Activated B cell treated with CpG ODN at 0.5 μM for 24 hours (primary cell): ENCODE results near the gene ATP5ME. TPM values are rescaled to one million over a fixed set of nuclear protein-coding genes. Genes with fewer than 3 reads are reported as not detected.

Experiments
- ATAC-seq: fragments of 200-7000 bp; cut with Tn5 transposase; one replicate; pipeline ENCODE4 v1.10.0; 2021; ENCODE audit warnings: low read depth, mild to moderate bottlenecking, moderate library complexity
- CTCF ChIA-PET: fragments of 350-600 bp; sonication (Branson Sonifier 250); formaldehyde crosslinking; loops from one replicate; lab custom pipeline; 2021; ENCODE audit warnings: antibody characterized with exemption; lab: Charles Lee
- POLR2A ChIA-PET: fragments of 350-600 bp; sonication (Branson Sonifier 250); formaldehyde crosslinking; loops from one replicate; lab custom pipeline; 2021; ENCODE audit warnings: antibody characterized with exemption; lab: Charles Lee
- DNase-seq: peaks from one replicate; pipeline ENCODE4 v3.0.0; 2022
- H3K27ac Mint-ChIP-seq: one replicate; pipeline ENCODE4 v1.8.0; 2020; ENCODE audit warnings: mixed read lengths
- H3K27me3 Mint-ChIP-seq: one replicate; pipeline ENCODE4 v1.8.0; 2021; ENCODE audit warnings: mixed read lengths
- H3K36me3 Mint-ChIP-seq: one replicate; pipeline ENCODE4 v1.8.0; 2021; ENCODE audit warnings: low read depth, mixed read lengths
- H3K4me1 Mint-ChIP-seq: one replicate; pipeline ENCODE4 v1.8.0; 2021; ENCODE audit warnings: mixed read lengths
- H3K4me3 Mint-ChIP-seq: one replicate; pipeline ENCODE4 v1.8.0; 2020; ENCODE audit warnings: mild to moderate bottlenecking, mixed read lengths
- H3K9me3 Mint-ChIP-seq: one replicate; pipeline ENCODE4 v1.8.0; 2020; ENCODE audit warnings: mixed read lengths
- intact Hi-C: fragments of 100-400 bp; cut with micrococcal nuclease; formaldehyde crosslinking; loops from one replicate; pipeline ENCODE4 v1.15.1; 2024
- total RNA-seq: library from RNA; stranded (reverse); gene quantifications from 2 replicates; pipeline ENCODE4 v1.2.3, GENCODE V29; 2022
- TF ChIP-seq, protein P1 (sequence below): fragments of 200-600 bp; IDR thresholded peaks from one replicate; pipeline ENCODE4 v1.8.0; 2022; ENCODE audit warnings: antibody characterized with exemption, mild to moderate bottlenecking

ATP5ME gene
- total RNA-seq, 1 donor from 2014 or later = 152 TPM

- intact Hi-C loops = no loop called here
- no peak overlapping the region for H3K27ac Mint-ChIP-seq
- ChIA-PET CTCF (no interaction called here), POLR2A (no interaction called here)
- peaks cover 4% of the 10 kb centered on the region for H3K27me3 Mint-ChIP-seq
- no peaks in the 10 kb centered on the region for H3K9me3 Mint-ChIP-seq
- ATAC-seq (no peak), DNase-seq (no peak)
- no peaks in the 10 kb centered on the region for H3K4me1 Mint-ChIP-seq
- no peaks in the 10 kb centered on the region for H3K36me3 Mint-ChIP-seq
- no peak overlapping the region for H3K4me3 Mint-ChIP-seq
- TF ChIP-seq, protein P1, sequence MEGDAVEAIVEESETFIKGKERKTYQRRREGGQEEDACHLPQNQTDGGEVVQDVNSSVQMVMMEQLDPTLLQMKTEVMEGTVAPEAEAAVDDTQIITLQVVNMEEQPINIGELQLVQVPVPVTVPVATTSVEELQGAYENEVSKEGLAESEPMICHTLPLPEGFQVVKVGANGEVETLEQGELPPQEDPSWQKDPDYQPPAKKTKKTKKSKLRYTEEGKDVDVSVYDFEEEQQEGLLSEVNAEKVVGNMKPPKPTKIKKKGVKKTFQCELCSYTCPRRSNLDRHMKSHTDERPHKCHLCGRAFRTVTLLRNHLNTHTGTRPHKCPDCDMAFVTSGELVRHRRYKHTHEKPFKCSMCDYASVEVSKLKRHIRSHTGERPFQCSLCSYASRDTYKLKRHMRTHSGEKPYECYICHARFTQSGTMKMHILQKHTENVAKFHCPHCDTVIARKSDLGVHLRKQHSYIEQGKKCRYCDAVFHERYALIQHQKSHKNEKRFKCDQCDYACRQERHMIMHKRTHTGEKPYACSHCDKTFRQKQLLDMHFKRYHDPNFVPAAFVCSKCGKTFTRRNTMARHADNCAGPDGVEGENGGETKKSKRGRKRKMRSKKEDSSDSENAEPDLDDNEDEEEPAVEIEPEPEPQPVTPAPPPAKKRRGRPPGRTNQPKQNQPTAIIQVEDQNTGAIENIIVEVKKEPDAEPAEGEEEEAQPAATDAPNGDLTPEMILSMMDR = no peak
These were observed 48.4 kb downstream of the ATP5ME start for GRCh38 chr4:625631-626161.

GRCh38 chr4:624705-625590, 49.1 kb downstream of the ATP5ME start, which contains the start of gene PDE6B:
PDE6B (plus strand) TSS chr4:625573; CDS start chr4:625627, 54 bp downstream.
- ChIA-PET POLR2A (no interaction called here), CTCF (no interaction called here)
- Mint-ChIP-seq H3K27me3 (peaks cover 7% of the 10 kb centered on the region), H3K4me1 (no peaks in the 10 kb centered on the region), H3K9me3 (no peaks in the 10 kb centered on the region), H3K4me3 (no peak within 1 kb of the TSS), H3K27ac (no peak within 1 kb of the TSS), H3K36me3 (no peaks in the 10 kb centered on the region)
- DNase-seq = no peak
- TF ChIP-seq, protein P1 = no peak
- intact Hi-C loops = no loop called here
- no peak for ATAC-seq

DNA sequence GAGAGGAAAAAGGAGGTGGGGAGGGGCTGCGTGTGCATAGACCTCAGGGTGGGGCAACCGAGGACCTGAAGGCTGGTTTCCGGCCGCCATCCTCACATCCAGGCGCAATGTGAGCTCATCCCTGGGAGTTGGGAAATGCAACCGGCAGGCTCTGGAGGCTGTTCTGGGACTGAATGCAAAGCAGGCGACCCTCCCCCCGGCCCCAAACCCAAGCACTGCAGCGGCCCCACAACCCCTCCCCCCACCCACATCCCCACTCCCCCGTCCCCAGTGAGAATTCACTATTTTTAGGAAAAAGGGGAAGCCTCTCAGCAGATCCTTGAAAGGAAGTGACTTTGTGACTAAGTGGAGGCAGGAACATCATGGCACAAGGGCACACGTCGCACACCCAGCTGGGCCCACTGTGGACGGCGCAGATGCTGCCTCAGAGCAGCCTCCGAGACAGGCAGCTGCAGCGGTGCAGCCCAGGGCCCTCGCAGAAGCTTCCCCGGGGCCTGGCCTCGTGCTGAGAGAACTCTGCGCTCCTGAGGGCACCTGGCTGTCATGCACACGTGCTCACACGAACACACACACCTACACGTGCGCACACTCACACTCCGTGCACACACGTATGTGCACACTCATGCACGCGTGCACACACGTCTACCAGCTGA, 50.0 kb downstream of the ATP5ME start:
- DNase-seq (no peak), ATAC-seq (no peak)
- H3K27me3 Mint-ChIP-seq = peaks cover 7% of the 10 kb centered on the region
- no peaks in the 10 kb centered on the region for H3K9me3 Mint-ChIP-seq
- no peaks in the 10 kb centered on the region for H3K4me1 Mint-ChIP-seq
- intact Hi-C loops = no loop called here
- H3K27ac Mint-ChIP-seq = no peak overlapping the region
- no peaks in the 10 kb centered on the region for H3K36me3 Mint-ChIP-seq
- TF ChIP-seq, protein P1 = no peak
- no peak overlapping the region for H3K4me3 Mint-ChIP-seq
- POLR2A ChIA-PET = no interaction called here
- CTCF ChIA-PET = no interaction called here

GRCh38 chr4:622996-623913, 50.8 kb downstream of the ATP5ME start:
- no peak for DNase-seq
- Mint-ChIP-seq H3K4me3 (no peak overlapping the region), H3K36me3 (no peaks in the 10 kb centered on the region), H3K9me3 (no peaks in the 10 kb centered on the region), H3K4me1 (no peaks in the 10 kb centered on the region), H3K27me3 (peaks cover 7% of the 10 kb centered on the region), H3K27ac (no peak overlapping the region)
- TF ChIP-seq, protein P1 = no peak
- CTCF ChIA-PET = no interaction called here
- POLR2A ChIA-PET = no interaction called here
- intact Hi-C loops = no loop called here
- ATAC-seq = no peak

Other genes starting within 250 kb of the ATP5ME start
- gene ZNF721, start 175.1 kb downstream of the ATP5ME start, total RNA-seq = 51.6 and 57.9 TPM in 2 replicates
- gene PIGG, start 175.1 kb downstream of the ATP5ME start, total RNA-seq = 73.3 and 82.4 TPM in 2 replicates
- not detected in 2 replicates for gene TMEM271, start 98.0 kb downstream of the ATP5ME start, total RNA-seq
- 13.8 and 15.0 TPM in 2 replicates for gene PDE6B, start 48.7 kb downstream of the ATP5ME start, total RNA-seq
- gene MYL5, start 266 bp upstream of the ATP5ME start, total RNA-seq = 21.9 and 24.6 TPM in 2 replicates
- 2.3 TPM in 2 replicates for gene SLC49A3, start 14.9 kb upstream of the ATP5ME start, total RNA-seq
- gene PCGF3, start 31.6 kb upstream of the ATP5ME start, total RNA-seq = 51.3 and 59.2 TPM in 2 replicates
- not detected in 2 replicates for gene CPLX1, start 151.9 kb upstream of the ATP5ME start, total RNA-seq